Sigmoid colon (tissue), 7 donors: ENCODE results near the gene TSPAN5. TPM values are rescaled to one million over a fixed set of nuclear protein-coding genes. Genes with fewer than 3 reads are reported as not detected.

ENCODE experiments used
- DNase-seq: peaks from one replicate; pipeline ENCODE4 v3.0.0-alpha.2; 2019
- H3K27ac ChIP-seq, 4 donors: fragments of 200-600 bp; sonication (generic); one replicate each; pipeline ENCODE4 v1.5.1; 2016 to 2019; ENCODE audit warnings: mild to moderate bottlenecking in 1 of 4
- H3K27me3 ChIP-seq, 3 donors: fragments of 200-600 bp; sonication (generic); one replicate each; pipeline ENCODE4 v1.5.1; 2019; ENCODE audit warnings: mild to moderate bottlenecking in 1 of 3
- H3K36me3 ChIP-seq, 4 donors: fragments of 200-600 bp; sonication (generic); one replicate each; pipeline ENCODE4 v1.5.1; 2016 to 2019
- H3K4me1 ChIP-seq, 4 donors: fragments of 200-600 bp; sonication (generic); one replicate each; pipeline ENCODE4 v1.5.1; 2017 to 2019
- H3K4me3 ChIP-seq, 4 donors: fragments of 200-600 bp; sonication (generic); one replicate each; pipeline ENCODE4 v1.5.1; 2017 to 2019; ENCODE audit warnings: mild to moderate bottlenecking in 2 of 4, moderate library complexity in 1 of 4
- H3K9me3 ChIP-seq, 4 donors: fragments of 200-600 bp in 3 of 4; sonication (generic) in 3 of 4; one replicate each; pipeline versions ENCODE4 v1.5.1 to v1.6.1; 2013 to 2019
- EP300 ChIP-seq, 4 donors: sonication (generic); formaldehyde crosslinking; IDR thresholded peaks; one replicate each; pipeline ENCODE4 v1.6.1; 2017; ENCODE audit warnings: antibody characterized with exemption in 4 of 4
- POLR2A ChIP-seq, 2 donors: fragments of 450-650 bp; IDR thresholded peaks; one replicate each; pipeline ENCODE4 v1.6.1; 2016; ENCODE audit warnings: antibody characterized with exemption in 2 of 2, mild to moderate bottlenecking in 2 of 2, moderate library complexity in 2 of 2
- POLR2AphosphoS5 ChIP-seq, 4 donors: sonication (generic); formaldehyde crosslinking; IDR thresholded peaks; one replicate each; pipeline ENCODE4 v1.6.1; 2017; ENCODE audit warnings: antibody characterized with exemption in 4 of 4
- WGBS, 2 donors: extraction: QIAGEN DNeasy Blood & Tissue Kit; methylation state at CpG; one replicate each; pipeline ENCODE4 v1.1.7; 2013; 5-methylcytosine and 5-hydroxymethylcytosine counted together
- intact Hi-C: fragments of 100-400 bp; cut with DNase I; formaldehyde crosslinking; loops from one replicate; pipeline ENCODE4 v1.15.1; 2023
- polyA plus RNA-seq, 3 donors: library from polyadenylated mRNA; stranded (reverse); fragments of 200-250 nt; gene quantifications; one replicate each; pipeline ENCODE4 v1.2.3, GENCODE V29; 2013
- total RNA-seq, 4 donors: library from RNA; depleted of rRNA; stranded (reverse); fragments of >200 nt; gene quantifications; one replicate each; pipeline ENCODE4 v1.1.0, GENCODE V29; 2016
- TF ChIP-seq, protein P1 (sequence below), 4 experiments: fragments of 450-650 bp in 3 of 4; fragments of 200-600 bp in 1 of 4; IDR thresholded peaks; one replicate each; pipeline ENCODE4 v1.5.1; 2016 to 2019; ENCODE audit warnings: antibody characterized with exemption in 4 of 4, mild to moderate bottlenecking in 3 of 4, moderate library complexity in 2 of 4
- donor health status: healthy with polysubstance abuse.
- donor health status: Bipolar disorder and iron deficiency.
- donor health status: healthy.

Gene TSPAN5
- total and polyA plus RNA-seq, 7 donors: 1.2 to 18.6 (median 11.2) TPM

GRCh38 chr4:98624642-98625041 is 33.8 kb downstream of the TSPAN5 start:
- no peaks in the 10 kb centered on the region for H3K36me3 ChIP-seq
- TF ChIP-seq EP300 (IDR thresholded peaks at IDR 0.05) (no peak), POLR2A (IDR thresholded peaks at IDR 0.05) (no peak), POLR2AphosphoS5 (IDR thresholded peaks at IDR 0.05) (no peak)
- TF ChIP-seq, protein P1, sequence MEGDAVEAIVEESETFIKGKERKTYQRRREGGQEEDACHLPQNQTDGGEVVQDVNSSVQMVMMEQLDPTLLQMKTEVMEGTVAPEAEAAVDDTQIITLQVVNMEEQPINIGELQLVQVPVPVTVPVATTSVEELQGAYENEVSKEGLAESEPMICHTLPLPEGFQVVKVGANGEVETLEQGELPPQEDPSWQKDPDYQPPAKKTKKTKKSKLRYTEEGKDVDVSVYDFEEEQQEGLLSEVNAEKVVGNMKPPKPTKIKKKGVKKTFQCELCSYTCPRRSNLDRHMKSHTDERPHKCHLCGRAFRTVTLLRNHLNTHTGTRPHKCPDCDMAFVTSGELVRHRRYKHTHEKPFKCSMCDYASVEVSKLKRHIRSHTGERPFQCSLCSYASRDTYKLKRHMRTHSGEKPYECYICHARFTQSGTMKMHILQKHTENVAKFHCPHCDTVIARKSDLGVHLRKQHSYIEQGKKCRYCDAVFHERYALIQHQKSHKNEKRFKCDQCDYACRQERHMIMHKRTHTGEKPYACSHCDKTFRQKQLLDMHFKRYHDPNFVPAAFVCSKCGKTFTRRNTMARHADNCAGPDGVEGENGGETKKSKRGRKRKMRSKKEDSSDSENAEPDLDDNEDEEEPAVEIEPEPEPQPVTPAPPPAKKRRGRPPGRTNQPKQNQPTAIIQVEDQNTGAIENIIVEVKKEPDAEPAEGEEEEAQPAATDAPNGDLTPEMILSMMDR (IDR thresholded peaks at IDR 0.05): no peak
- intact Hi-C loops: no loop called here
- peaks cover 0 to 41% (median 36%) of the 10 kb centered on the region in 4 donors for H3K4me1 ChIP-seq
- H3K27me3 ChIP-seq: no peaks in the 10 kb centered on the region
- H3K9me3 ChIP-seq: no peaks in the 10 kb centered on the region
- no peak overlapping the region for H3K27ac ChIP-seq
- no peak overlapping the region for H3K4me3 ChIP-seq
- WGBS, 2 donors: 90 to 91% methylated on average over 4 of the region's 4 CpGs
- no peak for DNase-seq

GRCh38 chr4:98624144-98624543 is 34.3 kb downstream of the TSPAN5 start:
- intact Hi-C loops: no loop called here
- 86 to 90% methylated on average over 2 of the region's 2 CpGs for WGBS, 2 donors
- DNase-seq: no peak
- Histone ChIP-seq H3K27me3 (no peaks in the 10 kb centered on the region), H3K4me1 (peaks cover 0 to 38% (median 36%) of the 10 kb centered on the region in 4 donors), H3K9me3 (no peaks in the 10 kb centered on the region), H3K36me3 (no peaks in the 10 kb centered on the region), H3K27ac (no peak overlapping the region), H3K4me3 (no peak overlapping the region)
- TF ChIP-seq POLR2A (IDR thresholded peaks at IDR 0.05) (no peak), EP300 (IDR thresholded peaks at IDR 0.05) (no peak), POLR2AphosphoS5 (IDR thresholded peaks at IDR 0.05) (no peak)
- TF ChIP-seq, protein P1 (IDR thresholded peaks at IDR 0.05): no peak

GRCh38 chr4:98623126-98623802 is 35.1 kb downstream of the TSPAN5 start:
- no peak for DNase-seq
- H3K36me3 ChIP-seq: no peaks in the 10 kb centered on the region
- no peaks in the 10 kb centered on the region for H3K27me3 ChIP-seq
- no peak for TF ChIP-seq POLR2A (IDR thresholded peaks at IDR 0.05)
- WGBS, 2 donors: 14 to 43% methylated on average over 3 of the region's 3 CpGs
- H3K27ac ChIP-seq: no peak overlapping the region
- H3K9me3 ChIP-seq: no peaks in the 10 kb centered on the region
- H3K4me1 ChIP-seq: peaks cover 0 to 39% (median 34%) of the 10 kb centered on the region in 4 donors
- no peak overlapping the region for H3K4me3 ChIP-seq
- intact Hi-C loops: no loop called here

- no peak for TF ChIP-seq POLR2A (IDR thresholded peaks at IDR 0.05)
- TF ChIP-seq, protein P1 (IDR thresholded peaks at IDR 0.05): no peak
- no peak for TF ChIP-seq EP300 (IDR thresholded peaks at IDR 0.05)
- no peak for TF ChIP-seq POLR2AphosphoS5 (IDR thresholded peaks at IDR 0.05)
- WGBS, 2 donors: 91 to 92% methylated on average over 9 of the region's 9 CpGs
- Histone ChIP-seq H3K9me3 (no peaks in the 10 kb centered on the region), H3K27ac (no peak overlapping the region), H3K27me3 (no peaks in the 10 kb centered on the region), H3K36me3 (no peaks in the 10 kb centered on the region), H3K4me3 (no peak overlapping the region), H3K4me1 (peaks cover 0 to 23% (median 15%) of the 10 kb centered on the region in 4 donors)
- no peak for DNase-seq
- intact Hi-C loops: no loop called here
Observed at GRCh38 chr4:98620087-98620784, 38.2 kb downstream of the TSPAN5 start.

DNA sequence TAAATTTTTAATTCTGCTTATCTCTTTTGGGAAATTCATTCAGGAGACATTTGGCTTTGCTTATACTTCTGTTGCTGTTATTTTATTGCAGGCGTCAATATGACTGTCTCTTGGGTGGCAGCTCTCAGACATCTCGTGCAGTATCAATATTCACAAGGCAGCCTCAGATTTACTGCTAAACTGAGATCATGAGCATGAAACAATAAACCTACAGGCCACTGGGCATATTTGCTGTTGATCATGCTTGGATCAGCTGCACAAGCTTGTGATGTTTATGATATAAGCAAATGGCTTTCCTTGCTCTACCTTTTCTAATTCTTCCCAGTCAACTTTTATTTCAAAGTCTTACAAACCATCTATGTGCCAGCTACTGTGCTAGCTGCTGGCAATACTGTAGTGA is 39.2 kb downstream of the TSPAN5 start:
- Histone ChIP-seq H3K27me3 (no peaks in the 10 kb centered on the region), H3K4me3 (no peak overlapping the region), H3K36me3 (no peaks in the 10 kb centered on the region), H3K27ac (no peak overlapping the region), H3K4me1 (peaks cover 0 to 26% (median 12%) of the 10 kb centered on the region in 4 donors), H3K9me3 (no peaks in the 10 kb centered on the region)
- 19 to 61% methylated on average over 2 of the region's 2 CpGs for WGBS, 2 donors
- DNase-seq: no peak
- TF ChIP-seq EP300 (IDR thresholded peaks at IDR 0.05): no peak
- no peak for TF ChIP-seq POLR2A (IDR thresholded peaks at IDR 0.05)
- no peak for TF ChIP-seq POLR2AphosphoS5 (IDR thresholded peaks at IDR 0.05)
- TF ChIP-seq, protein P1 (IDR thresholded peaks at IDR 0.05): no peak
- intact Hi-C loops: no loop called here
